CD8-positive, alpha-beta memory T cell (primary cell): Measurements from ENCODE around the gene PGAP6. TPM values are rescaled to one million over a fixed set of nuclear protein-coding genes. Genes with fewer than 3 reads are reported as not detected.
"Not testable (repeated sequence)": the region's sequence is repeated elsewhere in the genome, so short reads cannot be mapped to it uniquely, and the experiment has no call there.

Experiments used
- CTCF ChIA-PET: fragments of 350-600 bp; sonication (Branson Sonifier 250); formaldehyde crosslinking; loops from one replicate; lab custom pipeline; 2021; ENCODE audit warnings: antibody characterized with exemption; lab: Charles Lee
- POLR2A ChIA-PET: fragments of 350-600 bp; sonication (Branson Sonifier 250); formaldehyde crosslinking; loops from one replicate; lab custom pipeline; 2021; ENCODE audit warnings: antibody characterized with exemption; lab: Charles Lee
- DNase-seq, 5 donors: peaks; one replicate each; pipeline versions ENCODE4 v3.0.0 to v3.0.0-alpha.2; 2020 to 2022; ENCODE audit warnings: mixed read lengths in 1 of 5
- H3K27ac ChIP-seq: one replicate; pipeline ENCODE4 v1.7.0; 2013; ENCODE audit warnings: low read depth, mild to moderate bottlenecking, low read length, moderate library complexity
- H3K27me3 ChIP-seq: 2 replicates; pipeline ENCODE4 v1.7.0; 2013; ENCODE audit warnings: low read length, mild to moderate bottlenecking; ENCODE audit not compliant: insufficient read depth, poor library complexity, severe bottlenecking
- H3K36me3 ChIP-seq: 2 replicates; pipeline ENCODE4 v1.7.0; 2013; ENCODE audit warnings: mild to moderate bottlenecking, low read length, moderate library complexity; ENCODE audit not compliant: insufficient read depth
- H3K4me1 ChIP-seq: 2 replicates; pipeline ENCODE4 v1.7.0; 2013; ENCODE audit warnings: mild to moderate bottlenecking, low read length, moderate library complexity; ENCODE audit not compliant: insufficient read depth
- H3K4me3 ChIP-seq: 2 replicates; pipeline ENCODE4 v1.7.0; 2013; ENCODE audit warnings: mild to moderate bottlenecking, low read length
- H3K9me3 ChIP-seq: 2 replicates; pipeline ENCODE4 v1.7.0; 2013; ENCODE audit warnings: mild to moderate bottlenecking, low read length
- H3K27ac Mint-ChIP-seq, 8 donors: one replicate each; pipeline ENCODE4 v1.8.0; 2020 to 2021; ENCODE audit warnings: mixed read lengths in 8 of 8, mild to moderate bottlenecking in 6 of 8, inconsistent platforms in 3 of 8, moderate library complexity in 3 of 8
- H3K27me3 Mint-ChIP-seq, 2 donors: one replicate each; pipeline ENCODE4 v1.8.0; 2020 to 2021; ENCODE audit warnings: mixed read lengths in 2 of 2, mild to moderate bottlenecking in 1 of 2, moderate library complexity in 1 of 2
- H3K36me3 Mint-ChIP-seq, 3 donors: one replicate each; pipeline ENCODE4 v1.8.0; 2020 to 2021; ENCODE audit warnings: mixed read lengths in 3 of 3, inconsistent platforms in 1 of 3, mild to moderate bottlenecking in 1 of 3
- H3K4me1 Mint-ChIP-seq, 3 donors: one replicate each; pipeline ENCODE4 v1.8.0; 2020 to 2021; ENCODE audit warnings: mixed read lengths in 3 of 3, inconsistent platforms in 1 of 3, mild to moderate bottlenecking in 1 of 3
- H3K4me3 Mint-ChIP-seq, 7 donors: one replicate each; pipeline ENCODE4 v1.8.0; 2020 to 2021; ENCODE audit warnings: mixed read lengths in 7 of 7, mild to moderate bottlenecking in 6 of 7, moderate library complexity in 4 of 7, inconsistent platforms in 2 of 7
- H3K9me3 Mint-ChIP-seq, 5 donors: one replicate each; pipeline ENCODE4 v1.8.0; 2020 to 2022; ENCODE audit warnings: mixed read lengths in 5 of 5, mild to moderate bottlenecking in 3 of 5, moderate library complexity in 2 of 5, inconsistent platforms in 1 of 5
- polyA plus RNA-seq: library from polyadenylated mRNA; unstranded; fragments of 300-500 nt; fragmentation: Illumina TruSeq; gene quantifications from one replicate; pipeline ENCODE4 v1.2.3, GENCODE V29; 2021
- total RNA-seq, 2 experiments: library from RNA; stranded (reverse); gene quantifications; one replicate each; pipeline ENCODE4 v1.2.3, GENCODE V29; 2021

Gene PGAP6
- total and polyA plus RNA-seq, 3 experiments from 2014 or later, result 23.1 to 36.2 (median 36.1) TPM

DNA sequence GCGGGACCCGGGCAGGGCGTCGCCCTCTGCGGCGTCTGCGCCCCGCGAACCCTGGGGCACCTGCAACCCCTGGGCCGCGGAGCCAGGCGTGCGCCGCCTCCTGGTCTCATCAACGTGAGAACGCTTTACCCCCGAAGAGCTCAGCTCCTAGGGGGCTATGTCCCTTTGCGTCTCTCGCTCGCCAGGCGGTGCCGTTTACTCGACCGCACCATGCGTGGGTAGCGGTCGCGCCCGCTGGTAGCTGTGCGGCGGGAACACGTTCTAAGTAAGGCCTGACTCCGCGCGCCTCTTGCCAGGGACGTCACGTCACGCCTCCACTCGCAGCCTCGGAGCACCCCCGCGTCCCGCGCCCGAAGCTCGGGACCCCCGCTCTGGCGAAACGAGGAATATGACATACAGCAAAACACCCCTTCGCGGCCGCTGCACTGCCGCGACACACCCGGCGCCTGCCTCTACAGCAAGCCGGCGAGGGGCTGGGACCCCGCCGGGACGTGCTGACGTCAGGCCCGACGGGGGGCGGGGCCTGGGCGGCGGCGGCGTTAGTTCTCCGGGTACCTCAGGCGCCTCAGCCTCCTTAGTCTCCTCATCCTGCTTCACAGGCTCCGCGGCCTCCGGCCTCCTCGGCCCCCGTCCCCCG, 43.4 kb upstream of the PGAP6 start, which contains the start of gene RAB11FIP3:
TSS of gene RAB11FIP3 (plus strand) at position 568 of the 637 bp plus-strand sequence. CDS start 358 bp downstream, outside the sequence.
- peak; percentile 75 to 90 (median 85) for DNase-seq
- ChIA-PET POLR2A (interaction anchor here (1.5 to 2.4 kb wide), 3 partner anchors 24 to 196 kb away, joined by 3 to 9 read pairs (median 6); partner anchors contain the start of genes DECR2 and FAM234A), CTCF (interaction anchor here (0.9 to 1.9 kb wide), 2 partner anchors 34 to 55 kb away, joined by 3 to 7 read pairs; partner anchors contain the start of gene MRPL28)
- Histone ChIP-seq H3K4me1 (peaks cover 18% of the 10 kb centered on the region), H3K27me3 (peaks cover 3% of the 10 kb centered on the region), H3K9me3 (no peaks in the 10 kb centered on the region), H3K36me3 (no peaks in the 10 kb centered on the region), H3K4me3 (peak within 1 kb of the TSS; percentile 78), H3K27ac (peak within 1 kb of the TSS; percentile 85)
- Mint-ChIP-seq H3K36me3 (peaks cover 0 to 11% (median 3%) of the 10 kb centered on the region in 3 donors), H3K4me1 (peaks cover 26 to 38% (median 37%) of the 10 kb centered on the region in 3 donors), H3K27me3 (peaks cover 0 to 3% of the 10 kb centered on the region in 2 donors), H3K4me3 (peak within 1 kb of the TSS; percentile 86 to 96 (median 89)), H3K27ac (peak within 1 kb of the TSS; percentile 87 to 97 (median 96)), H3K9me3 (no peaks in the 10 kb centered on the region)

DNA sequence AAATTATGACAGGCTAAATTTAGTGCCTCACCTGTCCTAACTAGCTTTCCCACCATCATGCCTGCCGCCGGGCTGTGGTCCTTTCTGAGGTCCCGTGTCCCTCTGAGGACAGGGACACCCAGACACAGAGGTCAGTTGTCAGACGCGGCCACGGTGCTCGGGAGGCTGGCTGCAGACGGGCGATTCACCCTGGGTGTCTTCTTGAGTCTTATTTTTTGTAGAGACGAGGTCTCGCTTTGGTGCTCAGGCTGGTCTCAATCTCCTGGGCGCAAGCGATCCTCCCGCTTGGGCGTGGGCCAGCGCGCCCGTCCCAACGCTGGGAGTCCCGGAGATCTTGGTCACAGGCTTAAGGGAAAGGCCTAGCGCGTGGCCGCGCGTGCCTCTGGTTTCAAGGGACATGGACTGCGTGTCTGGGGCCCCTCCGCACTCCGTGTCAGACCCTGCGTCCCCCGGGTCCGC, 42.9 kb upstream of the PGAP6 start:
- Histone ChIP-seq H3K4me1 (peaks cover 18% of the 10 kb centered on the region), H3K36me3 (no peaks in the 10 kb centered on the region), H3K27ac (peak overlapping the region; percentile 85), H3K4me3 (peak overlapping the region; percentile 78), H3K27me3 (peaks cover 3% of the 10 kb centered on the region), H3K9me3 (no peaks in the 10 kb centered on the region)
- Mint-ChIP-seq H3K36me3 (peaks cover 0 to 10% (median 3%) of the 10 kb centered on the region in 3 donors), H3K4me3 (peak overlapping the region; percentile 75 to 93 (median 87)), H3K27me3 (peaks cover 0 to 3% of the 10 kb centered on the region in 2 donors), H3K27ac (peak overlapping the region; percentile 43 to 96 (median 72)), H3K4me1 (peaks cover 26 to 34% (median 33%) of the 10 kb centered on the region in 3 donors), H3K9me3 (no peaks in the 10 kb centered on the region)
- ChIA-PET CTCF (interaction anchor here (0.9 to 1.9 kb wide), 2 partner anchors 33 to 54 kb away, joined by 3 to 7 read pairs; partner anchors contain the start of gene MRPL28), POLR2A (interaction anchor here (1.5 to 2.4 kb wide), 3 partner anchors 24 to 195 kb away, joined by 3 to 9 read pairs (median 6); partner anchors contain the start of genes DECR2 and FAM234A)
- DNase-seq, result peak in 1 of 5 donors; percentile 2

DNA sequence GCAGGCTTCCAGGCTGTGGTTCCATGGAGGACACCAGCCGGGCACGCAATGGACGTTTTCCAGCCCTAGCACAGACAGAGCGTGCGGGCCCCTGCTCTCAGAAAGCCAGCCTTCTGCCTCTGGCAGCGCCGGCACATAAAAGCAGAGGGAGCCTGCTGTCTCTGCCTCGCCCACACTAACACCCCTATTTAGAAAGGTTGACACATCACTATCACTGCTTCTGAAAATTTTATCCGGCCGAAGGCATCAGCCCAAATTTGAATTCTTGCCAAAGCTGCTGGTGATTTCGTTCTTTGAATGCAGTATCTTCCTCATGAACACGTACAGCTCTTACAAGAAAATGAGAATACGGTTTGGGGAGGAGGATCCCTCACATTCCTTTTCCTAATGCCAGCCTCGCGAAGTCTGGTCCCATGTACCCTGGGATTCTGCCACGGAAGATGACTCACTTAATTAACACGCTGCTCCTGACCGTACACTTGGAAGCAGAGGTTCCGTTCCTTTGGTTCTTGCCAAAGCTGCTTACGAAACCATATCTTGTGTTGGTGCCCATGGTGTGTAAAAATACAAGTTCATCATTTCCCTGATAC, 42.4 kb upstream of the PGAP6 start:
- Mint-ChIP-seq H3K27ac (peak overlapping the region in 7 of 8 donors; percentile 57 to 96 (median 79)), H3K4me3 (peak overlapping the region; percentile 75 to 93 (median 87)), H3K9me3 (no peaks in the 10 kb centered on the region), H3K36me3 (peaks cover 0 to 10% (median 3%) of the 10 kb centered on the region in 3 donors), H3K27me3 (peaks cover 0 to 3% of the 10 kb centered on the region in 2 donors), H3K4me1 (peaks cover 26 to 34% (median 31%) of the 10 kb centered on the region in 3 donors)
- Histone ChIP-seq H3K27me3 (peaks cover 3% of the 10 kb centered on the region), H3K27ac (peak overlapping the region; percentile 85), H3K36me3 (no peaks in the 10 kb centered on the region), H3K4me3 (peak overlapping the region; percentile 78), H3K9me3 (no peaks in the 10 kb centered on the region), H3K4me1 (peaks cover 18% of the 10 kb centered on the region)
- ChIA-PET CTCF (no interaction called here), POLR2A (interaction anchor here (2.4 kb wide), 1 partner anchor 23 kb away, joined by 9 read pairs; the partner anchor contains the start of gene DECR2)
- DNase-seq, result no peak

DNA sequence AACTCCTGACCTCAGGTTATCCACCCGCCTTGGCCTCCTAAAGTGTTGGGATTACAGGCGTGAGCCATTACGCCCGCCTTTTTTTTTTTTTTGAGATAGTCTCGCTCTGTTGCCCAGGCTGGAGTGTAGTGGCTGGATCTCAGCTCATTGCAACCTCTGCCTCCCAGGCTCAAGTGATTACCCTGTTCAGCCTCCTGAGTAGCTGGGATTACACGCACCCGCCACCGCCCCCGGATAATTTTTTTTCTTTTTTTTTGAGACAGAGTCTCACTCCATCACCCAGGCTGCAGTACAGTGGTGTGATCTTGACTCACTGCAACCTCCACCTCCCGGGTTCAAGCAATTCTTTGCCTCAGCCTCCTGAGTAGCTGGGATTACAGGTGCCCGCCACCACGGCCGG, 40.4 kb upstream of the PGAP6 start:
- H3K4me3 ChIP-seq, H3K36me3 Mint-ChIP-seq, H3K27ac ChIP-seq, CTCF ChIA-PET, H3K27me3 ChIP-seq, H3K9me3 Mint-ChIP-seq, POLR2A ChIA-PET, DNase-seq, H3K36me3 ChIP-seq, H3K27ac Mint-ChIP-seq, H3K4me3 Mint-ChIP-seq, H3K27me3 Mint-ChIP-seq, H3K9me3 ChIP-seq: not testable (repeated sequence)
- H3K4me1 ChIP-seq, result peaks cover 14% of the 10 kb centered on the region
- H3K4me1 Mint-ChIP-seq, result peaks cover 10 to 15% (median 14%) of the 10 kb centered on the region in 3 donors

DNA sequence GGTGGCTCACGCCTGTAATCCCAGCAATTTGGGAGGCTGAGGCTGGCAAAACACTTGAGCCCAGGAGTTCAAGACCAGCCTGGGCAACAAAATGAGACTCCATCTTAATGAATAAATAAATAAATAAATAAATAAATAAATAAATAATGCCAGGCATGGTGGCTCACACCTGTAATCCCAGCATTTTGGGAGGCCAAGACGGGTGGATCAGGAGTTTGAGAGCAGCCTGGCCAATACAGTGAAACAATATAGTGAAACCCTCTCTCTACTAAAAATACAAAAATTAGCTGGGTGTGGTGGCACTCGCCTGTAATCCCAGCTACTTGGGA, 33.4 kb upstream of the PGAP6 start:
- H3K9me3 Mint-ChIP-seq, POLR2A ChIA-PET, H3K9me3 ChIP-seq, H3K4me3 Mint-ChIP-seq, CTCF ChIA-PET, H3K36me3 Mint-ChIP-seq, H3K27me3 ChIP-seq, H3K4me1 ChIP-seq, H3K36me3 ChIP-seq, H3K4me1 Mint-ChIP-seq, H3K27ac Mint-ChIP-seq, H3K27me3 Mint-ChIP-seq, H3K27ac ChIP-seq, H3K4me3 ChIP-seq: not testable (repeated sequence)
- DNase-seq, result peak in 1 of 5 donors; percentile 23

DNA sequence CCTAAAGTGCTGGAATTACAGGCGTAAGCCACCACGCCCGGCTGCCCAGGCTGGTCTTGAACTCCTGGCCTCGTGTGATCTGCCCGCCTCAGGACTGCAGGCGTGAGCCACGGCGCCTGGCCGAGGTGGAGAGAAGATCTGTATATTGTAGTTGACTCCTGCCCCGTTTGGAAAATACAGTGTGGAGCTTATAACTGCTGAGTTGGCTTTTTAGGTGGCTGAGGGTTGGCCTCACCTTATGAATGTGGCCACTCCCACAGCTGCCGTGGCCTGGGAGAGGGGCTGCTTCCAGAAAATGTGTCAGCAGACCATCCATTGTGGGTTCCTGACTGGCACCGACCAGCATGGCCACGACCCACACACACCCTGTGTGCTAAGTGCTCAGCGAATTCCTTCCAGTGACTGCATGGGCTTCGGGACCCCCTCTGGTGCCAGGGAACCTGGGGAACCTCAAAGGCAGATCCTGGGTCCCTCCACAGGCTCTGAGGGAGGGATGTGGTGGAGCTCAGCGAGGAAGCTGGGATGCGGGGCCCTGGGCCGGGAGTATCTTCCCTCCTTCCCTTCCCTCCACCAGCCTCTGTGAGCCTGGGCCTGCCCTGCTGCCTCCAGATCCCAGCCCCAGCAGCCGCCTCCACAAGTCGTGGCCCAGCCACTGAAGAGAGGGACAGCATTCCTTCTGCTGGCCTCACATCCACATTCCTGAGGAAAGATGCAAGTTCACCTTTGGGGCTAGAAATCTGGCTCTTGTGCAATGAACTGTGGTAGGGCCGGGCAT, 32.8 kb upstream of the PGAP6 start:
- Histone ChIP-seq H3K4me3 (no peak overlapping the region), H3K9me3 (no peaks in the 10 kb centered on the region), H3K27ac (no peak overlapping the region), H3K27me3 (no peaks in the 10 kb centered on the region), H3K4me1 (no peaks in the 10 kb centered on the region), H3K36me3 (no peaks in the 10 kb centered on the region)
- DNase-seq, result peak in 1 of 5 donors; percentile 24
- H3K36me3 Mint-ChIP-seq, result no peaks in the 10 kb centered on the region
- CTCF ChIA-PET, result no interaction called here
- H3K4me1 Mint-ChIP-seq, result no peaks in the 10 kb centered on the region
- peaks cover 0 to 1% of the 10 kb centered on the region in 2 donors for H3K27me3 Mint-ChIP-seq
- H3K27ac Mint-ChIP-seq, result no peak overlapping the region
- no peaks in the 10 kb centered on the region for H3K9me3 Mint-ChIP-seq
- H3K4me3 Mint-ChIP-seq, result no peak overlapping the region
- POLR2A ChIA-PET, result interaction anchor here (0.7 kb wide), 1 partner anchor 72 kb away, joined by 5 read pairs; no protein-coding TSS in a partner anchor

DNA sequence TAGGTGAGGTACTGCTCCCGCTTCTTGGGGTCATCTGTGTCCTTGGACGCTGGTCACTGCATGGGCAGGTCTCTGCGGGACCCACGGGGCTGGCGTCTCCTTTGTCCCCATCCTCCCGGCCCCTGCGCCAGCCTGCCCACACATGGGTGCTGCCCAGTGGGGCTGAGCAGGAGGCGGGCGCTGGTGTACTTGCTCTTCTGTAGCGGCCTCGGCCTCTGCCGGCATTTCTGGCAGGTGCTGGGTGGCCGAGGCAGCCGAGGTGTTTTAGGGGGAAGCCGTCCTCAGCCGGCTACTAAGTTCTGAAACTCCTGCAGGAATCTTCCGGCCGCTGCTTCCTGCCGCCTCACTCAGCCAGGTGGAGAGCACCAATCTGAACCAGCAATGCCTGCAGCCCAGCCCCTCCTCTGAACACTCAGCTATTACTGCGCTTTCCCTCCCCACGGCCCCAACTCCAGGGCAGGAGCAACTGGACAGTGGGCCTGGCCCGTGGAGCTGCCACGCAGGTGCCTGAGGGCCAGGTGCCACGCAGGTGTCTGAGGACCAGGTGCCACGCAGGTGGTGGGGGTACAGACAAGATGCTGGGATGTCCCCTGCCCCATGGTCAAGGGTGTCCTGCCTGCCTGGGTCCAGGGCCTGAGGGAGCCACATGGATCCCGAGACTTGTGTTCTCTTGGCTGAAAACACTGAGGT, 29.9 kb upstream of the PGAP6 start:
- DNase-seq, result peak in 1 of 5 donors; percentile 44
- Mint-ChIP-seq H3K36me3 (no peaks in the 10 kb centered on the region), H3K27ac (no peak overlapping the region), H3K27me3 (peaks cover 0 to 1% of the 10 kb centered on the region in 2 donors), H3K9me3 (no peaks in the 10 kb centered on the region), H3K4me1 (no peaks in the 10 kb centered on the region), H3K4me3 (no peak overlapping the region)
- no peaks in the 10 kb centered on the region for H3K36me3 ChIP-seq
- H3K4me1 ChIP-seq, result no peaks in the 10 kb centered on the region
- H3K27me3 ChIP-seq, result no peaks in the 10 kb centered on the region
- ChIA-PET CTCF (no interaction called here), POLR2A (no interaction called here)
- no peak overlapping the region for H3K27ac ChIP-seq
- no peak overlapping the region for H3K4me3 ChIP-seq
- no peaks in the 10 kb centered on the region for H3K9me3 ChIP-seq
